AG09319 (cell line): ENCODE data around the gene MICAL2.

Source experiments
- DNase-seq: peaks from one replicate; pipeline ENCODE4 v3.0.0-alpha.2; 2010; ENCODE audit warnings: low read depth; ENCODE audit errors: extremely low read depth
- TF ChIP-seq, protein P1 (sequence below): IDR thresholded peaks from 2 replicates; pipeline ENCODE4 v1.5.1; 2011; ENCODE audit warnings: low read depth, mild to moderate bottlenecking, inconsistent platforms, low read length, moderate library complexity

The MICAL2 gene

DNA sequence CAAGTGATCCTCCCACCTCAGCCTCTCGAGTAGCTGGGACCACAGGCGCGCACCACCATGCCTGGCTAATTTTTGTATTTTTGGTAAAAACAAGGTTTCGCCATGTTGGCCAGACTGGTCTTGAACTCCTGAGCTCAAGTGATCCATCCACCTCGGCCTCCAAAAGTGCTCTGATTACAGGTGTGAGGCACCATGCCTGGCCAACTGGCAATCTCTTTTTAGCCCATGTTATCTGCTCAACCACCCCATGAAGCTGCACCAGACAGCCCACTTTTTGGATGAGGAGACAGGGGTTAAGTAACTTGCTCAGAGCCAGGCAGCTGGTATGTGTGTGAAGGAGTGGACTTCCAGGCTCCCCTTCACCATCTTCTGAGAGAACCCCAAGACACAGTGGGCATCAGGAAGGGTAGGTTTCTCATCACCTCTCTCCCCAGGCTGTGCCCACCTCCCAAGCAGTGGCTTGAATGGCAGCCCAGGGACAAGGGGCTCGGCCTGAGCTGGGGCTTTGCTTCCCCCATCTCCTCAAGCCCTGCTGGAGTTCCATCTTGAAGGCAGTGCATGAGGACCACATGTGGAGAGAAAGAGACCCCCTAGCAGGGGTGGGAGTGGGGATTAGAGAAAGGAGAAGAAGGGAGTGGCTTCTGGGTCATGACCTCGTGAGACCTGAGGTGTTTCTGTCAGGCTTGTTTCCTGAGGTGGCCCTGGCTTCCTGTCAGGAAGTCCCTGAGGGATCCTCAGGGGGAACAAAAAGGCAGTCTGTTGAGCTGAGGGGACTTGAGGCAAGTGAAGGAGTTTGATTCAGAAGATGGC lies 179.5 kb downstream of the MICAL2 start:
- DNase-seq: no peak
- TF ChIP-seq, protein P1, sequence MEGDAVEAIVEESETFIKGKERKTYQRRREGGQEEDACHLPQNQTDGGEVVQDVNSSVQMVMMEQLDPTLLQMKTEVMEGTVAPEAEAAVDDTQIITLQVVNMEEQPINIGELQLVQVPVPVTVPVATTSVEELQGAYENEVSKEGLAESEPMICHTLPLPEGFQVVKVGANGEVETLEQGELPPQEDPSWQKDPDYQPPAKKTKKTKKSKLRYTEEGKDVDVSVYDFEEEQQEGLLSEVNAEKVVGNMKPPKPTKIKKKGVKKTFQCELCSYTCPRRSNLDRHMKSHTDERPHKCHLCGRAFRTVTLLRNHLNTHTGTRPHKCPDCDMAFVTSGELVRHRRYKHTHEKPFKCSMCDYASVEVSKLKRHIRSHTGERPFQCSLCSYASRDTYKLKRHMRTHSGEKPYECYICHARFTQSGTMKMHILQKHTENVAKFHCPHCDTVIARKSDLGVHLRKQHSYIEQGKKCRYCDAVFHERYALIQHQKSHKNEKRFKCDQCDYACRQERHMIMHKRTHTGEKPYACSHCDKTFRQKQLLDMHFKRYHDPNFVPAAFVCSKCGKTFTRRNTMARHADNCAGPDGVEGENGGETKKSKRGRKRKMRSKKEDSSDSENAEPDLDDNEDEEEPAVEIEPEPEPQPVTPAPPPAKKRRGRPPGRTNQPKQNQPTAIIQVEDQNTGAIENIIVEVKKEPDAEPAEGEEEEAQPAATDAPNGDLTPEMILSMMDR: no peak

DNA sequence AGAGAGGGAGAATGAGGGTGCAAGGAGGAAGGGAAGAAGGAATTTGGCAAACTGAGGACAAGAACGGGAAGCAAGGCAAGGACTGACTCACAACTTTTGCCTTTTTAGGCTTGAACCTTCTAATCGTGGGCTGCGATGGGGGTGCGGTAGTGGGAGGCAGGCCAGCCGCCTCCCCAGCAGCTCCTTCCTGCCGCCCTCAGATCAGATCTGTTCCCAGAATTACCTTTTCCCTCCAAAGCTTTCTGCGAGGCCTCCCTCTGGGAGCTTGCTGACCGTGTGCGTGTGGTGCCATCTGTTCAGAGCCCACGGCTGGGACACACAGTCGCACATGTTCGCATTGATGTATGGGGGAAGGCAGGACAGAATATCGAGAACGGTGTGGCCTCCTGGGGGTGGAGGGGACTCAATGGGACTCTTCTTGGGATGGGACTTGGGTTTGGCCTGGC lies 180.1 kb downstream of the MICAL2 start:
- TF ChIP-seq, protein P1: no peak
- no peak for DNase-seq

DNA sequence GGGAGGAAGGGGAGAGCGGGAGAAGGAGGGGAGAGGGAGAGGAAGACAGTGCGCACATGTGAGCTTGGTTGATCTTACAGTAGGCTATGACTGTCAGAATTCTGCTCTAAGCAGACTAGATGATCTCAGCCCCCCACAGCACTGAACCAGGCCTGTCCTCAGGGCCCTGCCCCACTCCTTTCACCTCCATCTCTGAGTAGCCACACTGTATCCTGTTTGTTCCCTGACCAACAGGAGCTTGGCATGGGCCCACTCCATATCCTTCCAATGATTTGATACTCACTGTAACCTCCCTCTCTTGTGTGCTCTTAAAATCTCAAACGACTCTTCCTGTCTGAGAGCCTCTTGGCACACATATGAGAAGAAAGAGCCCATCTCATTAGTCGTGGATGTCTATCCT lies 180.9 kb downstream of the MICAL2 start:
- DNase-seq: no peak
- TF ChIP-seq, protein P1: no peak

DNA sequence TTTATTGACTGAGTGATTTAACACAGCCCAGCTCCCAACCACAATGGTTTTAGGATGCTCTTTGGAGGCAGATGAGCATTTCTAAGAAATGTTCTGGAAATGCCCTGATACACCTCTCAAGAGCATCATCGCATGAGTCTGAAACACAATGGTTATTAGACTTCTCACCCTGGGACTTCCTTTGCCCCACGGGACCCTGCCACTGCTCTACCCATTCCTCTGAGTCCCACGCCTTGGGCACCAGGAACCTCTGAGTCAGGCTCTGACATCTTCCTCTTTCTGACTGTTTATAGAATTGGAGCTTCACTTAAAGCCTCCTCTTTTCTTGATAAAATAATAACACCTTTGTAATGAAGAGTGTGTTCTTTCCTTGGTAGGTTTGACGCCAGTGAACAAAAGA lies 181.4 kb downstream of the MICAL2 start:
- no peak for DNase-seq
- TF ChIP-seq, protein P1: no peak

DNA sequence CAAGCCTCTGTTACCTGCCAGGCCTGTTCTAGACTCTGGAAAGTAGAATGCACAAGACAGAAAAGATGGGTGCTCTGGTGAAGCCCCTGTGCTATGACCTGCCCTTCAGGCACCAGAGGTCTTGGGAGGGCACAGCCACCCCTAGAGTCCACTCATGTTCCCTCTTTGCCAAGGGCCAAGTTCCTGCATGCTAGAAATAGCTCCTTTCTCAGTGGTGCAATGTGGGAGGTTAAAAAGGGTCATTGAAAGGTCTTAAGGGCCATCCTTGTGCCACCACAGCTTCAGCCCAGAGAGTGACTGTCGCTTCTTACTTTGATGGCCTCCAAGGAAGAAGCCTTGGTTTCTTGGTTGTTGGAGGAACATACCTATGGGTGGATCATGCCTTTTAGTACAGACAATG lies 182.4 kb downstream of the MICAL2 start:
- no peak for DNase-seq
- TF ChIP-seq, protein P1: no peak

DNA sequence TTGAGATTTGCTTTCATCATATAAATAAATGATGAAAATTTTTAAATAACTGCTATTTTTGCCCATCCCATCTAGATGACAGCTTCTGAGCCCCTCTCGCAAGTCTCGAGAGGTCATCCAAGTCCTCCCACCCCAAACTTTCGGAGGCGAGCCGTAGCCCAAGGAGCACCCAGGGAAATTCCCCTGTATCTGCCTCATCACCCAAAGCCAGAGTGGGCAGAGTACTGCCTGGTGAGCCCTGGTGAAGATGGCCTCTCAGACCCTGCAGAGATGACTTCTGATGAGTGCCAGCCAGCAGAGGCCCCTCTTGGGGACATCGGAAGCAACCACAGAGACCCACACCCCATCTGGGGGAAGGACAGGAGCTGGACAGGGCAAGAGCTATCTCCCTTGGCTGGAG lies 183.1 kb downstream of the MICAL2 start:
- no peak for DNase-seq
- TF ChIP-seq, protein P1: no peak

DNA sequence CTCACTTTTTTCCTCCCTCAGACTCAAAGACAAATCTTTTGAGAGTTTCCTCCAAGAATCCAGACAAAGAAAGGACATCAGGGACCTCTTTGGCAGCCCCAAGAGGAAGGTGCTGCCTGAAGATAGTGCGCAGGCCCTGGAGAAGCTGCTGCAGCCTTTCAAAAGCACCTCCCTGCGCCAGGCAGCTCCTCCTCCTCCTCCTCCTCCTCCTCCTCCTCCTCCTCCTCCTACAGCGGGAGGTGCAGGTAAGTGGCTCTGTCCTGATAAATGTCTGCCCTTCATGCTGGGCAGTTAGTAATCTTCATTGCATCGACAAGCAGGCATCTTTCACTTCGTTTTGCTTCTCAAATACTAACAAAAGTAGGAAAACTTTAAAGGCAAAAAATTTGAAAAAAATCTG lies 184.2 kb downstream of the MICAL2 start:
- TF ChIP-seq, protein P1: no peak
- no peak for DNase-seq
